K562 (cell line): ENCODE results near the gene DUSP28. TPM values are rescaled to one million over a fixed set of nuclear protein-coding genes. Genes with fewer than 3 reads are reported as not detected.
A peak's percentile ranks its signal among the peaks of the same experiment; 100 is the strongest.

Experiments
- EWSR1 ChIP-seq: fragments of 450-650 bp; IDR thresholded peaks from 2 replicates; pipeline ENCODE4 v1.6.1; 2018; ENCODE audit warnings: borderline replicate concordance, mild to moderate bottlenecking, low read depth, moderate library complexity; ENCODE audit not compliant: partially characterized antibody
- HDAC1 ChIP-seq, 2 experiments: fragments of 450-650 bp; IDR thresholded peaks; 2 replicates each; pipeline ENCODE4 v1.6.1; 2016 to 2017; ENCODE audit warnings: inconsistent platforms in 1 of 2, mild to moderate bottlenecking in 1 of 2, moderate library complexity in 1 of 2
- HMBOX1 ChIP-seq: sonication (generic); IDR thresholded peaks from 2 replicates; pipeline ENCODE4 v1.6.1; 2016
- HNRNPUL1 ChIP-seq: fragments of 200-400 bp; formaldehyde crosslinking; IDR thresholded peaks from 2 replicates; pipeline ENCODE4 v1.6.1; 2017; ENCODE audit warnings: low read length
- KDM1A ChIP-seq, 2 experiments: fragments of 450-650 bp; IDR thresholded peaks; 2 replicates each; pipeline ENCODE4 v1.6.1; 2016; ENCODE audit warnings: mild to moderate bottlenecking in 2 of 2
- MCM3 ChIP-seq: fragments of 450-650 bp; IDR thresholded peaks from 2 replicates; pipeline ENCODE4 v1.6.1; 2016
- NCOA1 ChIP-seq: fragments of 450-650 bp; IDR thresholded peaks from 2 replicates; pipeline ENCODE4 v1.6.1; 2016; ENCODE audit warnings: low read depth
- NR1H2 ChIP-seq: sonication (generic); formaldehyde crosslinking; IDR thresholded peaks from 2 replicates; pipeline ENCODE4 v1.4.0; 2020; ENCODE audit warnings: mild to moderate bottlenecking, missing genetic modification reagents
- PHB ChIP-seq: fragments of 250-450 bp; sonication (Bioruptor Pico); IDR thresholded peaks from 2 replicates; pipeline ENCODE4 v1.5.0; 2021
- PHF21A ChIP-seq: fragments of 450-650 bp; IDR thresholded peaks from 2 replicates; pipeline ENCODE4 v1.6.1; 2017; ENCODE audit warnings: low read depth, borderline replicate concordance
- RBBP5 ChIP-seq: fragments of 200-600 bp; sonication (generic); IDR thresholded peaks from 2 replicates; pipeline ENCODE4 v1.6.1; 2012; ENCODE audit warnings: borderline replicate concordance, mild to moderate bottlenecking, low read length, control low read depth, inconsistent platforms; ENCODE audit not compliant: insufficient read depth, poor library complexity, severe bottlenecking
- RBM39 ChIP-seq: fragments of 200-400 bp; formaldehyde crosslinking; optimal IDR thresholded peaks from 2 replicates; pipeline ENCODE3; 2018; ENCODE audit warnings: low read depth, low read length
- RNF2 ChIP-seq: sonication (generic); IDR thresholded peaks from 2 replicates; pipeline ENCODE4 v1.6.1; 2016
- SAFB ChIP-seq: fragments of 200-400 bp; formaldehyde crosslinking; IDR thresholded peaks from 2 replicates; pipeline ENCODE4 v1.6.1; 2017; ENCODE audit warnings: low read depth, low read length, borderline replicate concordance
- SETDB1 ChIP-seq: IDR thresholded peaks from one replicate; pipeline ENCODE4 v1.6.1; 2012; ENCODE audit warnings: low read length, control low read depth, inconsistent platforms
- SMARCE1 ChIP-seq: fragments of 450-650 bp; IDR thresholded peaks from 2 replicates; pipeline ENCODE4 v1.7.1; 2016; ENCODE audit warnings: mild to moderate bottlenecking
- TAF15 ChIP-seq: fragments of 200-400 bp; formaldehyde crosslinking; IDR thresholded peaks from 2 replicates; pipeline ENCODE4 v1.6.1; 2017; ENCODE audit warnings: mild to moderate bottlenecking, low read depth, low read length, moderate library complexity
- TCF7L2 ChIP-seq: fragments of 150-350 bp; IDR thresholded peaks from 2 replicates; pipeline ENCODE4 v1.6.1; 2016; ENCODE audit warnings: low read depth, mild to moderate bottlenecking, low read length, moderate library complexity
- ZMIZ1 ChIP-seq, 2 experiments: fragments of 150-350 bp in 1 of 2; IDR thresholded peaks; 2 replicates each; pipeline ENCODE4 v1.6.1; 2012 to 2016; ENCODE audit warnings: low read depth in 2 of 2, low read length in 2 of 2, mild to moderate bottlenecking in 1 of 2, moderate library complexity in 1 of 2
- ZNF354B ChIP-seq: fragments of 250-450 bp; sonication (Bioruptor Pico); IDR thresholded peaks from 2 replicates; pipeline ENCODE4 v1.4.0; 2020
- ZNF384 ChIP-seq: IDR thresholded peaks from 2 replicates; pipeline ENCODE4 v1.6.1; 2012; ENCODE audit warnings: low read depth, low read length, improper control_type of control experiment
- polyA plus RNA-seq, 8 experiments: library from polyadenylated mRNA; depleted of rRNA in 4 of 8; stranded (reverse) in 5 of 8; unstranded in 3 of 8; fragments of >200 nt; fragmentation: Nextera tagmentation in 2 of 8; fragmentation: Illumina TruSeq in 1 of 8; extraction: Ambion mirVana in 2 of 8; extraction: Trizol in 1 of 8; gene quantifications; 2 replicates each; pipeline versions ENCODE4 v1.2.1 to v1.2.3, GENCODE V29; 2011 to 2014; ENCODE audit warnings: inconsistent platforms in 1 of 8, missing spikeins in 1 of 8
- total RNA-seq, 7 experiments: library from RNA; depleted of rRNA in 6 of 7; stranded (reverse); fragments of >200 nt in 6 of 7; fragmentation: Illumina TruSeq in 2 of 7; extraction: Trizol in 2 of 7; gene quantifications; 2 replicates each; pipeline versions ENCODE4 v1.2.1 to v1.2.3, GENCODE V29; 2011 to 2021; ENCODE audit warnings: low replicate concordance in 1 of 7
- TF ChIP-seq, protein P1 (sequence below): fragments of 450-650 bp; formaldehyde crosslinking; IDR thresholded peaks from 2 replicates; pipeline ENCODE4 v1.4.0; 2022; ENCODE audit warnings: missing genetic modification characterization
- TF ChIP-seq, protein P2 (sequence below), 2 experiments: fragments of 250-450 bp in 1 of 2; fragments of 450-650 bp in 1 of 2; sonication (Bioruptor Pico) in 1 of 2; IDR thresholded peaks; 2 replicates each; pipeline versions ENCODE4 v1.6.1 to v1.8.0; 2016 to 2021; ENCODE audit warnings: mild to moderate bottlenecking in 2 of 2, moderate library complexity in 2 of 2, missing compliant biosample characterization in 1 of 2, missing genetic modification characterization in 1 of 2

Gene DUSP28
- total and polyA plus RNA-seq, 9 of the 15 experiments (the other 6 are each of a cell fraction or from before 2014, with no cell fraction given): 2.8 to 8.1 (median 4.2) TPM

- TF ChIP-seq, protein P1, sequence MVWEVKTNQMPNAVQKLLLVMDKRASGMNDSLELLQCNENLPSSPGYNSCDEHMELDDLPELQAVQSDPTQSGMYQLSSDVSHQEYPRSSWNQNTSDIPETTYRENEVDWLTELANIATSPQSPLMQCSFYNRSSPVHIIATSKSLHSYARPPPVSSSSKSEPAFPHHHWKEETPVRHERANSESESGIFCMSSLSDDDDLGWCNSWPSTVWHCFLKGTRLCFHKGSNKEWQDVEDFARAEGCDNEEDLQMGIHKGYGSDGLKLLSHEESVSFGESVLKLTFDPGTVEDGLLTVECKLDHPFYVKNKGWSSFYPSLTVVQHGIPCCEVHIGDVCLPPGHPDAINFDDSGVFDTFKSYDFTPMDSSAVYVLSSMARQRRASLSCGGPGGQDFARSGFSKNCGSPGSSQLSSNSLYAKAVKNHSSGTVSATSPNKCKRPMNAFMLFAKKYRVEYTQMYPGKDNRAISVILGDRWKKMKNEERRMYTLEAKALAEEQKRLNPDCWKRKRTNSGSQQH (CRISPR knock-in tag): no peak
- 0 out of 4 replicates have a peak, but pooled peaks of 1 of the 2 experiments have one; percentile 15 for TF ChIP-seq HDAC1 (IDR thresholded peaks at IDR 0.05)
- TF ChIP-seq SMARCE1: no peak
- no peak for TF ChIP-seq KDM1A (IDR thresholded peaks at IDR 0.05)
- no peak for TF ChIP-seq NCOA1
- TF ChIP-seq TAF15: no peak
- TF ChIP-seq SETDB1: no peak
- TF ChIP-seq ZNF354B (CRISPR knock-in tag): no peak
- no peak for TF ChIP-seq TCF7L2
- TF ChIP-seq, protein P2, sequence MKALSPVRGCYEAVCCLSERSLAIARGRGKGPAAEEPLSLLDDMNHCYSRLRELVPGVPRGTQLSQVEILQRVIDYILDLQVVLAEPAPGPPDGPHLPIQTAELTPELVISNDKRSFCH (CRISPR knock-in tag; IDR thresholded peaks at IDR 0.05): no peak
- TF ChIP-seq, protein P2 (tag; IDR thresholded peaks at IDR 0.05): no peak
- no peak for TF ChIP-seq NR1H2 (CRISPR knock-in tag)
- no peak for TF ChIP-seq RNF2
- no peak for TF ChIP-seq RBM39
- no peak for TF ChIP-seq PHF21A
- TF ChIP-seq SAFB: no peak
- no peak for TF ChIP-seq ZMIZ1 (IDR thresholded peaks at IDR 0.05; ENCODE audit: low read depth in 2 of 2, low read length in 2 of 2)
- TF ChIP-seq HNRNPUL1: no peak
- no peak for TF ChIP-seq EWSR1
- TF ChIP-seq ZNF384: no peak
- TF ChIP-seq PHB (CRISPR knock-in tag): no peak
- TF ChIP-seq MCM3: no peak
- TF ChIP-seq RBBP5: no peak
- peak; percentile 34; the same call in 1 of the 2 replicates for TF ChIP-seq HMBOX1
These were observed 44.3 kb downstream of the DUSP28 start (continued) for GRCh38 chr2:240604291-240604938.
